ENCODE measurements around the gene RUNX2.

Gene RUNX2

DNA sequence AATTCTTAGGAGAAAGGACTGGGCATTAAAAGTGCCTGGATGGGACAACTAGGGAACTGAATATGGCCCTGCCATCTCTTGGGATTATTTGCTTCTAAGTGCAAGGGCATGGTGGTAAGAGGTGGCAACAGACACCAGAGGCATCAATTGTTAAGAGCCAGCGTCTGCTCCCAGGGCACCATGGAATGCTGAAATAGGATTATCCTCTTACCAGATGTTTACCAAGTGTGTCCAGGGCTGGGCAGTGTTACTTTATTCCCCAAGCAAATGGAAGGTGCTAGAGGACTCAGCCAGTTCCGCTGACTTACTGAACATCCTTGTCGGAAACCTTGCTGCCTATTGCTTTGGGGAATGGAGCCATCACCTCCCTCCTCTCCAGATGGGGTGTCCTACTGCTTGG, 323.2 kb downstream of the RUNX2 start:
- H3K36me3 ChIP-seq (ENCODE audit: control insufficient read depth, insufficient read depth, low read length): no peaks in the 10 kb centered on the region
- peaks cover 3% of the 10 kb centered on the region for H3K27me3 ChIP-seq (replicated peaks; ENCODE audit: control insufficient read depth, insufficient read depth, low read length)
- H3K4me3 ChIP-seq (replicated peaks; ENCODE audit: low read depth, low read length): no peak overlapping the region
- TF ChIP-seq, protein P1, sequence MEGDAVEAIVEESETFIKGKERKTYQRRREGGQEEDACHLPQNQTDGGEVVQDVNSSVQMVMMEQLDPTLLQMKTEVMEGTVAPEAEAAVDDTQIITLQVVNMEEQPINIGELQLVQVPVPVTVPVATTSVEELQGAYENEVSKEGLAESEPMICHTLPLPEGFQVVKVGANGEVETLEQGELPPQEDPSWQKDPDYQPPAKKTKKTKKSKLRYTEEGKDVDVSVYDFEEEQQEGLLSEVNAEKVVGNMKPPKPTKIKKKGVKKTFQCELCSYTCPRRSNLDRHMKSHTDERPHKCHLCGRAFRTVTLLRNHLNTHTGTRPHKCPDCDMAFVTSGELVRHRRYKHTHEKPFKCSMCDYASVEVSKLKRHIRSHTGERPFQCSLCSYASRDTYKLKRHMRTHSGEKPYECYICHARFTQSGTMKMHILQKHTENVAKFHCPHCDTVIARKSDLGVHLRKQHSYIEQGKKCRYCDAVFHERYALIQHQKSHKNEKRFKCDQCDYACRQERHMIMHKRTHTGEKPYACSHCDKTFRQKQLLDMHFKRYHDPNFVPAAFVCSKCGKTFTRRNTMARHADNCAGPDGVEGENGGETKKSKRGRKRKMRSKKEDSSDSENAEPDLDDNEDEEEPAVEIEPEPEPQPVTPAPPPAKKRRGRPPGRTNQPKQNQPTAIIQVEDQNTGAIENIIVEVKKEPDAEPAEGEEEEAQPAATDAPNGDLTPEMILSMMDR (IDR thresholded peaks at IDR 0.05; ENCODE audit: insufficient read depth, low read length, poor library complexity, severe bottlenecking): no peak
- DNase-seq (ENCODE audit: extremely low read depth, insufficient read length): no peak

DNA sequence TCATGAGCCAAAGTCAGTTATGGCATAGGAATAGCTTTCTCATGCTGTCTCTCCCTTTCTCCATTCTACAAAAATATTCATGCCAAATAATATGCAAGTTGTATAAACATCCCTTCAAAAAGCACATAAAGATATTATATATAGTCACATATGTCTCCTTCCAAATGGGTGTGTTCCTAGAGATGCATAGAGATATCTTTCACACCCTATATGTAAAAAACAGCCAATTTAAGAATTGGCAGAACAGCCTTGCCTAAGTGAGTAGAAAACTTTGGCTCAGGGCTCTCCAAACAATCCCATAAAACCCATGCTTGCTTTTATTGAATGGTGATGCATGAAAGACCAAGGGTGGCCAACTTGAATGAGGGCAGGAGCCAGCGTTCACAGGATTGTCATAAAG, 324.3 kb downstream of the RUNX2 start:
- Histone ChIP-seq H3K4me3 (replicated peaks; ENCODE audit: low read depth, low read length) (no peak overlapping the region), H3K27me3 (replicated peaks; ENCODE audit: control insufficient read depth, insufficient read depth, low read length) (peaks cover 3% of the 10 kb centered on the region), H3K36me3 (ENCODE audit: control insufficient read depth, insufficient read depth, low read length) (no peaks in the 10 kb centered on the region)
- no peak for DNase-seq (ENCODE audit: extremely low read depth, insufficient read length)
- TF ChIP-seq, protein P1 (IDR thresholded peaks at IDR 0.05; ENCODE audit: insufficient read depth, low read length, poor library complexity, severe bottlenecking): no peak

DNA sequence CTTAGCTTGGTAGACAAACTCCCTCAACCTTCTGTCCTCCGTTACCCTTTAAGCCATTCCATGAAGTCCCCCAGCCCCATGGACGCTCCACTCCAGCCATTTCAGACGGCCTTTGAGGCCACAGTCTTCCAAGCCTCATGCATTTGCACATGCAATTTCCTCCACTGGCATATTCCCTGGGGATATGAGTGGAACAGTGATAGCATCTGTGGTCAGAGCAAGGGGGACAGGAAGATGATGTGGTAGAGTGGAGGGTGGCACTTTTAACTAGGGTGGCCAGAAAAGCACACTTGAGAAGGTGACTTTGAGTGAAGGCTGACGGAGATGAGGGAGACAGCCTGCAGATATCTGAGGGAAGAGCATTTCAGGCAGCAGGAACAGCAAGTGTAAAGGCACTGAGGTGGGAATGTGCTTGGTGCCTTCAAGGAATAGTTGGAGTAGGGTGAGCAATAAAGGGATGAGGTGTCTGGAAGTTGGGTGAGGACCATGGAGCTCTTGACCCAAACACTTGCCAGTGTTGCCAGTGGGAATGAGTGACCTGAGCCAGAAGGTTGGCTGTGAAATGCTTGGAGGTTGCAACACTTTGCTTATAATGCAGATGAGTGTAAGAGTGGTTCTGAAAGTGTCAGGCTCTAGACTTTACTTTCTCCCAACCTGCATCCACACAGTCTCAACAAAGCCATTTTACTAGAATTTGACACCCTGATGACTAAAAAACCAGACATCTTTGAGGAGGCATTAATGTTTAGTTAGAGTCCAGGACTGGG, 325.2 kb downstream of the RUNX2 start:
- H3K36me3 ChIP-seq (ENCODE audit: control insufficient read depth, insufficient read depth, low read length): no peaks in the 10 kb centered on the region
- DNase-seq (ENCODE audit: extremely low read depth, insufficient read length): no peak
- TF ChIP-seq, protein P1 (IDR thresholded peaks at IDR 0.05; ENCODE audit: insufficient read depth, low read length, poor library complexity, severe bottlenecking): no peak
- H3K27me3 ChIP-seq (replicated peaks; ENCODE audit: control insufficient read depth, insufficient read depth, low read length): peaks cover 5% of the 10 kb centered on the region
- H3K4me3 ChIP-seq (replicated peaks; ENCODE audit: low read depth, low read length): no peak overlapping the region

DNA sequence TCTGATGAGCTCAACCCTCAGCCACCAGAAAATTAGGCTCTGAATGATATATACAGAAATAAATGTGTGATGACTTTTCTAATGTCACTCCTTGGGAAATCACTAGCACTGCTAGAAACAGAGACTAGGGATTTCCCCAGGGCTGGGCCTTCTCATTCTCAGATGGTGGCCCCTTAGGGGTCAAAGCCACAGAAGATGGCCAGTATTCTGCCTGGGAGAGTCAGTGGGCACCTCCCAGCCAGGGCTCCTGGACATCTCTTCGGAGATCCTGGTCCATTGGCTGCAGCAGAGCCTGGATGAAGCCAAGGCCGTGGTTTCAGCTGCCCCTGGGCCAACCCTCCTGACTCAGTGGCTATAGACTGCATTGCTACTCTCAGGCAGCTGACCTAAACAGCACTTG, 326.5 kb downstream of the RUNX2 start:
- TF ChIP-seq, protein P1 (IDR thresholded peaks at IDR 0.05; ENCODE audit: insufficient read depth, low read length, poor library complexity, severe bottlenecking): no peak

DNA sequence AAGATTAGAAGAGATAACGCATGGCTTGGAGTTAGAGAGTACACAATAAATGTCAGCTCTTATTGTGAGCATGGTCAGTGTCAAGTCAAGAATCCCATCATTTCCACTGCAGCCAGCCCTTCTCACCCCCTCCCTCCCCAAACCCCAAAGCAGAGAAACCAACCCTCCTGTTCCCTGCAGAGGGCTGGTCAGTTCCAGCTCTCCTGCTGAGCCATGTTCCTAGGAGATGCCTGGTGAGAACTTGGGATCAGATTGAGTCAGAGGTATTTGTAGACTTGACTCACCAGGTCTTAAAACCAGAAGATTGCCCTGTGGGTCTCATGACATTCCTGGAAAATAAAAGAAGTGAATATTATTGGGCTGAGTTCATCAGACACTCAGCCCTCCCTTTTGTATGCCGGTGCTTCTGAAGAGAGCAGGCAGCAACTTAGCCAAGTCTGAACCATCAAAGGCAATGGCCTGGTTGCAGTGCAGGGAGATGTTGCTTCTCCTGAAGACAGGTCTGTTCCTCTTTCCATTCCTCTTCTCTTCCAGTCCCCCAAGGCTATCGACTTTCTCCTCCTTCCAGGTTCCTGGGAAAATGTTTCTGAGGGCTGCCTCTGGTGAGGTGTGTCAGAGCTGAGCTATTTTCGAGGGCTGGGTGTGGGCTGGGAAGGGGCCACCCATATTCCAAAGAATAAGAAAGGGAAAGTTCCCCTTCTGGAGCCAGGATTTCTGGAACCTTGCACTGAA, 327.8 kb downstream of the RUNX2 start:
- peaks cover 4% of the 10 kb centered on the region for H3K27me3 ChIP-seq (replicated peaks; ENCODE audit: control insufficient read depth, insufficient read depth, low read length)
- H3K36me3 ChIP-seq (ENCODE audit: control insufficient read depth, insufficient read depth, low read length): no peaks in the 10 kb centered on the region
- TF ChIP-seq, protein P1 (IDR thresholded peaks at IDR 0.05; ENCODE audit: insufficient read depth, low read length, poor library complexity, severe bottlenecking): no peak
- no peak for DNase-seq (ENCODE audit: extremely low read depth, insufficient read length)
- H3K4me3 ChIP-seq (replicated peaks; ENCODE audit: low read depth, low read length): no peak overlapping the region

More for the DNA sequence above, 326.5 kb downstream of the RUNX2 start:
- Histone ChIP-seq H3K4me3 (replicated peaks; ENCODE audit: low read depth, low read length) (no peak overlapping the region), H3K36me3 (ENCODE audit: control insufficient read depth, insufficient read depth, low read length) (no peaks in the 10 kb centered on the region), H3K27me3 (replicated peaks; ENCODE audit: control insufficient read depth, insufficient read depth, low read length) (peaks cover 4% of the 10 kb centered on the region)
- no peak for DNase-seq (ENCODE audit: extremely low read depth, insufficient read length)
